PC-9 (cell line): Measurements from ENCODE around the gene PNKP. TPM values are rescaled to one million over a fixed set of nuclear protein-coding genes. Genes with fewer than 3 reads are reported as not detected.

Experiments
- BruUV-seq: library from RNA; stranded (reverse); fragments of 400-500 nt; replicated peaks from 2 replicates; lab custom pipeline; 2021; lab: Mats Ljungman, UMichigan
- CTCF ChIA-PET: fragments of 300-600 bp; sonication (Branson Sonifier 250); formaldehyde crosslinking; loops from one replicate; lab custom pipeline; 2022; ENCODE audit warnings: antibody characterized with exemption; lab: Charles Lee
- POLR2A ChIA-PET: fragments of 300-600 bp; sonication (Branson Sonifier 250); formaldehyde crosslinking; loops from one replicate; lab custom pipeline; 2022; ENCODE audit warnings: antibody characterized with exemption; ENCODE audit not compliant: unreplicated experiment; lab: Charles Lee
- DNase-seq, 2 experiments: peaks; one replicate each; pipeline versions ENCODE4 v3.0.0 to v3.0.0-alpha.2; 2015 to 2022; ENCODE audit warnings: mixed read lengths in 1 of 2
- H2AFZ ChIP-seq: fragments of 200-600 bp; sonication (generic); 2 replicates; pipeline ENCODE4 v1.8.1; 2017; ENCODE audit warnings: antibody characterized with exemption
- H3F3A ChIP-seq: fragments of 200-600 bp; sonication (generic); 2 replicates; pipeline ENCODE4 v1.8.1; 2017; ENCODE audit warnings: antibody characterized with exemption, mild to moderate bottlenecking, low read depth; ENCODE audit not compliant: insufficient read depth
- H3K27ac ChIP-seq: fragments of 200-600 bp; sonication (generic); 2 replicates; pipeline ENCODE4 v1.6.1; 2016; ENCODE audit warnings: mixed run types
- H3K27me3 ChIP-seq: fragments of 200-600 bp; sonication (generic); 2 replicates; pipeline ENCODE4 v1.6.1; 2016; ENCODE audit warnings: low read depth, mixed run types; ENCODE audit not compliant: insufficient read depth
- H3K36me3 ChIP-seq: fragments of 200-600 bp; sonication (generic); 2 replicates; pipeline ENCODE4 v1.6.1; 2016; ENCODE audit warnings: low read depth, mixed run types
- H3K4me1 ChIP-seq: fragments of 200-600 bp; sonication (generic); replicated peaks from 2 replicates; pipeline ENCODE4 v1.6.1; 2016; ENCODE audit warnings: mixed run types; ENCODE audit not compliant: insufficient read depth
- H3K4me2 ChIP-seq: fragments of 200-600 bp; sonication (generic); 2 replicates; pipeline ENCODE4 v1.6.1; 2017; ENCODE audit warnings: mixed run types
- H3K4me3 ChIP-seq: fragments of 200-600 bp; sonication (generic); 2 replicates; pipeline ENCODE4 v1.6.1; 2016; ENCODE audit warnings: mixed run types
- H3K79me2 ChIP-seq: fragments of 200-600 bp; sonication (generic); 2 replicates; pipeline ENCODE4 v1.6.1; 2017; ENCODE audit warnings: low read depth, mixed run types
- H3K9me2 ChIP-seq: fragments of 200-600 bp; sonication (generic); 2 replicates; pipeline ENCODE4 v1.8.1; 2017; ENCODE audit warnings: mild to moderate bottlenecking; ENCODE audit not compliant: insufficient read depth
- H3K9me3 ChIP-seq: fragments of 200-600 bp; sonication (generic); 2 replicates; pipeline ENCODE4 v1.8.1; 2016; ENCODE audit warnings: low read depth; ENCODE audit not compliant: insufficient read depth
- H4K20me1 ChIP-seq: fragments of 200-600 bp; sonication (generic); 2 replicates; pipeline ENCODE4 v1.8.1; 2017; ENCODE audit not compliant: insufficient read depth
- CTCF ChIP-seq: fragments of 200-600 bp; sonication (generic); conservative IDR thresholded peaks from 2 replicates; pipeline ENCODE4 v1.6.1; 2017; ENCODE audit warnings: mixed run types, antibody characterized with exemption, mild to moderate bottlenecking, moderate library complexity
- EZH2 ChIP-seq: fragments of 200-600 bp; sonication (generic); IDR thresholded peaks from 2 replicates; pipeline ENCODE4 v1.8.0; 2017; ENCODE audit warnings: antibody characterized with exemption, low read depth
- intact Hi-C: fragments of 100-400 bp; cut with micrococcal nuclease; formaldehyde crosslinking; loops from one replicate; pipeline ENCODE4 v1.10.0; 2022; ENCODE audit not compliant: unreplicated experiment
- total RNA-seq: library from RNA; stranded (reverse); gene quantifications from 2 replicates; pipeline ENCODE4 v1.2.3, GENCODE V29; 2021

PNKP gene
- total RNA-seq, 1 experiment from 2014 or later: 82.7 TPM

- Histone ChIP-seq H2AFZ (no peak overlapping the region), H3K79me2 (0 out of 2 replicates have a peak, but pooled peaks cover 5% of the 10 kb centered on the region), H3F3A (peaks cover 16% of the 10 kb centered on the region; the same call in 1 of the 2 replicates), H3K27me3 (no peaks in the 10 kb centered on the region), H3K9me3 (no peaks in the 10 kb centered on the region), H3K4me3 (no peak overlapping the region), H4K20me1 (peaks cover 30% of the 10 kb centered on the region), H3K36me3 (peaks cover 26% of the 10 kb centered on the region), H3K4me1 (no peaks in the 10 kb centered on the region), H3K27ac (no peak overlapping the region), H3K9me2 (no peaks in the 10 kb centered on the region), H3K4me2 (no peak overlapping the region)
- ChIA-PET POLR2A (no interaction called here), CTCF (no interaction called here)
- no peak for DNase-seq
- intact Hi-C loops: no loop called here
- no TSS peak for BruUV-seq
- TF ChIP-seq EZH2: no peak
- TF ChIP-seq CTCF: no peak
Observed at GRCh38 chr19:49908480-49909420, 41.4 kb upstream of the PNKP start.

GRCh38 chr19:49907745-49908446 lies 40.5 kb upstream of the PNKP start:
- ChIA-PET CTCF (no interaction called here), POLR2A (no interaction called here)
- no peak for DNase-seq
- TF ChIP-seq CTCF (no peak), EZH2 (no peak)
- no TSS peak for BruUV-seq
- no peaks in the 10 kb centered on the region for H3K9me2 ChIP-seq
- H2AFZ ChIP-seq: no peak overlapping the region
- intact Hi-C loops: no loop called here
- peaks cover 16% of the 10 kb centered on the region; the same call in 1 of the 2 replicates for H3F3A ChIP-seq
- peaks cover 21% of the 10 kb centered on the region for H4K20me1 ChIP-seq
- H3K36me3 ChIP-seq: peaks cover 18% of the 10 kb centered on the region
- no peaks in the 10 kb centered on the region for H3K9me3 ChIP-seq
- H3K4me2 ChIP-seq: no peak overlapping the region
- no peak overlapping the region for H3K27ac ChIP-seq
- 0 out of 2 replicates have a peak, but pooled peaks cover 5% of the 10 kb centered on the region for H3K79me2 ChIP-seq
- no peaks in the 10 kb centered on the region for H3K27me3 ChIP-seq
- H3K4me1 ChIP-seq: no peaks in the 10 kb centered on the region
- no peak overlapping the region for H3K4me3 ChIP-seq

GRCh38 chr19:49906879-49907564 lies 39.6 kb upstream of the PNKP start:
- H3K4me3 ChIP-seq: no peak overlapping the region
- BruUV-seq: TSS peak; percentile 51
- no peaks in the 10 kb centered on the region for H3K4me1 ChIP-seq
- H3K4me2 ChIP-seq: no peak overlapping the region
- DNase-seq: no peak
- H3K27ac ChIP-seq: no peak overlapping the region
- no peaks in the 10 kb centered on the region for H3K9me2 ChIP-seq
- peaks cover 16% of the 10 kb centered on the region; the same call in 1 of the 2 replicates for H3F3A ChIP-seq
- H2AFZ ChIP-seq: no peak overlapping the region
- intact Hi-C loops: no loop called here
- 0 out of 2 replicates have a peak, but pooled peaks cover 5% of the 10 kb centered on the region for H3K79me2 ChIP-seq
- TF ChIP-seq CTCF (no peak), EZH2 (no peak)
- H3K36me3 ChIP-seq: peaks cover 12% of the 10 kb centered on the region
- POLR2A ChIA-PET: interaction anchor here (0.5 kb wide), 1 partner anchor 23 kb away, joined by 3 read pairs; no protein-coding TSS in a partner anchor
- H3K27me3 ChIP-seq: no peaks in the 10 kb centered on the region
- CTCF ChIA-PET: no interaction called here
- peaks cover 19% of the 10 kb centered on the region for H4K20me1 ChIP-seq
- H3K9me3 ChIP-seq: no peaks in the 10 kb centered on the region
